GM19452 (cell line): Measurements from ENCODE around the gene NPHP4.

Experiments used
- ATAC-seq: cut with Tn5 transposase; IDR thresholded peaks from one replicate; pipeline ENCODE4 v1.9.1; 2021; ENCODE audit not compliant: unreplicated experiment

NPHP4 gene

DNA sequence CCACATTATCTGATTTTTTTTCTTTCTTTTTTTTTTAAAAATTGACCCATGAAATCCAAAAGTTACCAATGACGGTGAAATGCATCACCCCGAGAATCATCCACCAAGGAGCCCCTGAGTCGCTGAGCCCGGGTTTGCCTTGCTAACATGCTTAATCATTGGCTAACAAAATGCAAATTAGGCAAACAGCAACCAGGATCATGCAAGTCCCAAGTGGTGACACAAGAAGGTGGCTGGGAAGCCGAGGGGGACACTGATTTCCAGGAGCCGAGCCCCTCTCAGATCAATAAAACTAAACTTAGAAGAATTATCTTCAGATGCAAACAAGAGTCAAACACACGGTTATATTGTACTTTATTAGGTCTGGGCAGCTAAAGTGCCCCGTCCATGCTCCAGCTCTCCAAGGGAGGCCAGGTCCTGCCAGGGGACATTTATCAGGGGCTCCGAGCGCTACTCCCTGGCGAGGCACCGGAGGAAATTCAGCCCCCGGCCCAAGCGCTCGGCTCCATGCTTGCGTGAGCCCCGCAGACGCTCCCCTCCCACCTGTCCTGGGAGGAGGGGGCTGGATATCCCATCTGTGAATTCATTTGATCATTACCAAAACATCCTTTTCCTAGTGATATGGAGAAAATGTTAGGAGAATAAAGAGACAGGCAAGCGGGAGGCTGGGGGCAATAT, 154.1 kb downstream of the NPHP4 start:
- ATAC-seq: no peak

DNA sequence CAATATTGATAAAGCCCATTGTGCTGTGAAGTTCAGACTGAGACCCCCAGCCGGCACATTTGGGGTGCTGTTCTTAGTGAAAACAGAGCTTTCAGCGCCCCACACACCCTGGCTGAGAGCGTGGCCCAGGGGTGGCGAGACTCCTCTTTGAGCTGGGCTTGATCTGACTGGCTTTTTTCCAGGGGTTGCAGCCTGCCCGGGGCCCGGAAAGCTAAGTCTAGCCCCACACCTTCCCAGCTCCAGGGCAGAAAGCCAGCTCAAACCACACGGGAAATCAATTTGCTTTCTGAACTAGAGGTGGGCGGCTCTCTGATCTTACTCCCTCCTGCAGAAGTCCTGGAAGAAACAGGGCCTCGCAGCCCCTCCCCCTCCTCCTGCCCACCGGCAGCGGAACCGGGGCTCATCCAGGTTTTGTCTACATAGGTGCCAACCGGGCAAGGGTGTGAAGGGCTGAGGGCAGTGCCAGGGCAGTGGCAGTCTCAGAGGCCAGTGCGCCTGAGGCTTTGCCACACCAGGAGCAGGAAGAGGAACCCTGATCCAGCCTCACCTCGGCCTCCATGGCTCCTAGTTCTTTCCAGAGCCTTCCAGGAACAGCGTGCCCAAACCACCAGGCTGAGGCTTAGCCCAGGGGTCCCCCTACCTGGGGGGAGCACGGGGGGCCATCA, 155.3 kb downstream of the NPHP4 start:
- no peak for ATAC-seq

DNA sequence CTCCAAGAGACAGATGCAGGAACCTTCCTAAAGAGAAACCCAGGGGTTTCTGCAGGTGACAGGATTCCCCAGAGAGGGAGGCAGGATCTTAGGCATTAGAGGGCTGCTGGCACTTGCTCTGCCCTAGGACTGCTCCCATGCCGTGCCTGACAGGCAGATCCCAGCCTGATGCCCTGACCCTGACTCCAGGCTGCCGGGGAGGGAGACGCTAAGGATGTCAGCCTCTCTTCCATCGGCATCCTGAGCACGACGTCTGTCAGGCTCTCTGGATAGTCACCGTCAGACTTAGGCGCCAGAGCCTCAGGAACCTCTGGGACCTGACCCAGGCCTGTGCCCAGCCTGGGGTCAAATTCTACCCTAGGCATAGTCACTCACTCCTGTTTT, 157.1 kb downstream of the NPHP4 start:
- ATAC-seq: no peak

DNA sequence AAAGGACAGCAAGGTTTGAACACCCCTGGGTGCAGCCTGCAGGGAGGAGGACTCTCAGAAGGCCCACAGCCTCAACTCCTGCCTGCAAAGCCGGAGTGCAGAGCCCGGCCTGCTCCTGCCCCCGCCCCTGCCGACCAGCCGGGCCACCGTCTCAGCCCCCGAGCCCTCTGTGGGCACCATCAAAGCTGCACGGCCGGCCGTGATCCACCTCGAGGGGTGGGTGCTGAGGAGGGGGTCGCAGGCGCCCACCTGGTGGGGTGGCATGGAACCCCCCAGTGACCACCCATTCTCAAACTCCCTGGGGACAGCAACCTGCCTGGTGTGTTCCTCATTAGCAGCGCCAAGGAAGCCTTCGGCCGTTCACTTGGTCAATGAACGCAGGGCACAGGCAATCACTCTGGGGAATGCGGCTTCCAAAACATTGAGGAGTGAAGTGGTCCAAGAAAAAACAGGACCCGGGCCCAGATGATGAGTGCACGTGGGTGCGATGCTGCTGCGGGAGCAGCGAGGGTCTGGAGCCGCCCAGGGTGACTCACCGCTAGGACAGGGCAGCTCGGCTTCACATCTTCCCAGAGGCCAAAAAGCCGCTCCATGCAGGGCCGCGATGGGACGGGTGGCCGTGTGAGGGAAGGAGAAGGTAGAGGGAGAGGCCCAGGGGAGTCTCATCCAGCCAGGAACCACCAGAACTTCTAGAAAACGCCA, 157.6 kb downstream of the NPHP4 start:
- no peak for ATAC-seq

DNA sequence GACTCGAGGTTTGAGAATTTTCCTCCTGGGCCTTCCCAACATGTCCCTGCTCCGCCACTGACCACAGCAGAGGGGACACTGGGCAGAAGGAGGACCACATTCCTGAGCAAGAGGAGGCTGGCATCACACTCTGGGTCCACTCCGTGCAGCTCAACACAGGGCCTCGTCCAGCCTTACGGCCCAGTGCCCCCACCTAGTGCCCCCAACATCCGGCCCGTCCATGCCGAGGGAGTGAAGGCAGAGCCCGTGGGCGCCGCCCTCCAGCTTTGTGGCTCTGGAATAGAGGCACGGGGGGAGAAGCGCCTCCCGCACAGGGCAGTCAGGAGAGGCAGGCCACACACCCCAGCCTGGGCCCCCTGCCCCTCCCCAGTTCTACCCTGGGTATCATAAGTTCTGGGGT, 158.3 kb downstream of the NPHP4 start:
- ATAC-seq: no peak

DNA sequence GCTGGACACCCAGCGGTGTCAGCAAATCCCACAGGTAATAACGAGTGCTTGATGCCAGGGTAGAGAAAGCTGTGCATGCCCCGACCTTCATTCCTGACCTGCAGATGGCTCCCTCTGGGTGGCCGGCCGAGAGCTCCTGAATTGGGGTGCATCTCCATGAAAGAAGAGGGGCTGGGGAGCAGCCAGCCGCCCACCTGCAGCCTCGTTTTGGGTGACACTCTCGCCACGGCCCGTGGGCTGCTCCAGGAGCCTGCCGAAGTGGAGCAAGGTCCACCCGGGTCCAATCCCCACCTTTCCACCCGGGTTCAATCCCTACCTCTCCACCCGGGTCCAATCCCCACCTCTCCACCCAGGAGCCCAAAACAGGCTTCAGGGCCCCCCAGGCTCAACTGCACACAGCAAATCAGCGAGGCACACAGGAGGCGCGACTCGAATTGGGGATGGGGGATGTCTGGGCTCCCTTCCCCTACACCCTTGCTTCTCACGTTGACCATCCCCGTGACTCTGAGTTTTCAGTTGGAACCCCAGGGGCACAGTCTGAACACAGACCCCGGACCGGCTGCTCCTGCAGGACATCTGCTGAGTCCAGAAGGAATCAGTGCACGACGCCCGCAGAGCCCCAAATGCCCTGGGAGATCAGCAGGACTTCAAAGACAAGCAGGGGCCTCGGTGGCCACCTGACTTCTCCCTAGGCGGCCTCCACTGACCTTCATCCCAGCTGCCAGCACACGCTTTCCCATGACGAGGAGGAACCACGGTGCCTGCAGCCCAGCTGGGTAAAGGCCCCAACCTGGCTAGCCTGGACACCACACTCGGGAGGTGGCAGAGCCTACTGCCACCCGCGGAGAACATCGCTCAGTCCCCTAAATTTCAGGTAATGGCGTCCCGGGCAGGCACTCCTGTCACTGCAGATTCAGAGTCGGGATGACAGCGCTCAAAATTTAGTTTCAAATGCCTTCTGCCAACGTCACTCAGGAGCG, 159.0 kb downstream of the NPHP4 start:
- ATAC-seq: no peak

DNA sequence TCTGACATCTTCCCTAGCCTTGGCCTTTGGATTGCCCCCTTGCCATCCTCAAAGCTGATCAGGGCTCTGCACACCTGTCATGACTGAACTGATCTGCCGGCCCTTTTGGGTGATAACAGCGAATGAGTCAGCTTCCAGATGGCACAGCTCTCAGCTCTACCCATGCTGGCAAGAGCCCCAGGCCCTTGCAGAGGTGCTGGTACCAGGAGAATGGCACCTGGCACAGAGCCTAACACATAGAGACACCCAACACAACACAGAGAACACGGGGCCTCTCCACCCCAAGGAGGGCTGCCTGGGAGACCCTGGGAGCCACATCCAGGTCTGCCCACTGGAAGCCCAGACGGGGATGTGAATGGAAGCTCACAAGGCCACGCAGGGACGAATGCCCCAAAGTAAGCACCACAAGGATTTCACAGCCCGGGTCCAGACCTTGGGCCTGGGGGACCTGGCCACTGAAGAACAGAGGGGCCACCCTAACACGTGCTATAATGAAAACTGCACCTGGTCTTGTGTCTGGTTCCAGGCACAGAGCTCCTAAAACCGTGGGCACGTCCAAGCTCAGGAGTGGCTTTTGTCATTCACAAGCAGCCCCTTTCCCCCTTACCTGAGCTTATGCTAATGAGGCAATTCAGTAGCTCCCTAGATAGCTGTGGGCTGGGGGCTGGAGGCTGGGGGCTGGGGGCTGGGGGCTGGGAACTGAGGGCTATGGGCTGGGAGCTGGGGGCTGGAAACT, 160.5 kb downstream of the NPHP4 start:
- no peak for ATAC-seq

DNA sequence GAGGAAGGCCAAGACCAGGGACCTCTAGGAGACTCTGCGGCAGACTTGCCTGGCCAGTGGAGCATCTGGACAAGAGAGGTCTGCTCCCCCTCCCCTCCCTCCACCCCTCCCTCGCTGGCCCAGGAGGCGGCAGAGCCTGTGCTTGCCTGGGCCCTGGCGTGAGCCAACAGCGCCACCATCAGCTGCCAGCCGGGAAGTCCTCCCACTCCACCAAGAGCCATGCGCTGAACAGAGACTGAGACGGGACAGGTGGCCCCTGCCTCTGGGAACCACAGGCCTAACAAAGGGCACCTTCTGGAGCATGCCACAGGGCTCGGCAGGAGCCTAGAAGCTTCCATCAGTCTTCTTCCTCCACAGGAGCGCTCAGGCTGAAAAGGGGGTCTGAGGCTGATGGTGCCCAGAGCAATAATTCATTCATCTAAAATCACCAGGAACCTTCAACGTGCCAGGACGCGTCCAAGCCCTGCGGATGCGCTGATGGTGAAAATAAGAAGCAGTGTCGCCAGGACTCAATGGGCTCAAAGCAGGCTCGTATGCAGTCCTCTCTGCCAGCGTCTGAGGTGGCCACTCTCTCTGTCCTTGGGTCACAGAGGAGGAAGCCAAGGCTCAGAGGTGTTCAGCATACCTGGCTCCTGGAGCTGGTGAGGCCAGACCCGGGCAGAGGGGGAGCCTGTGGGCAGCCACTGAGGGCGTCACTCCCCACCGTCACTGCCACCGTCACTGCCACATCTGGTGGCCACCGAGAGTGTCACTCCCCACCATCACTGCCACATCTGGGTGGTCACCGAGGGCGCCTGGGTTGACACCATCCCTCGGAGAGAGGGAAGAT, 161.2 kb downstream of the NPHP4 start:
- ATAC-seq: no peak

DNA sequence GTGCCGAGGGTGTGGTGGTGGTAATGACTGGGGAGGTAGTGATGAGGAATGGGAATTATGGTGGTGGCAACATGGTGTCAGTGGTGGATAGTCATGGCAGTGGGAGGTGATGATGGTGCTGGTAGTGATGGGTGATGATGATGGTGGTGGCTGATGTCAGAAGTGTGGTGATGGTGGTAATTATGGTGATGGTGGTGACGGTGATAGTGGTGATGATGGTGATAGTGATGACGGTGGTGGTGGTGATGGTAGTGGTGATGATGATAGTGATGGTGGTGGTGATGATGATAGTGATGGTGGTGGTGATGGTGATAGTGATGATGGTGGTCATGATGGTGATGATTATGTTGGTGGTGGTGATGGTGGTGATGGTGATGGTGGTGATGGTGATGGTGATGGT, 162.8 kb downstream of the NPHP4 start:
- no peak for ATAC-seq

DNA sequence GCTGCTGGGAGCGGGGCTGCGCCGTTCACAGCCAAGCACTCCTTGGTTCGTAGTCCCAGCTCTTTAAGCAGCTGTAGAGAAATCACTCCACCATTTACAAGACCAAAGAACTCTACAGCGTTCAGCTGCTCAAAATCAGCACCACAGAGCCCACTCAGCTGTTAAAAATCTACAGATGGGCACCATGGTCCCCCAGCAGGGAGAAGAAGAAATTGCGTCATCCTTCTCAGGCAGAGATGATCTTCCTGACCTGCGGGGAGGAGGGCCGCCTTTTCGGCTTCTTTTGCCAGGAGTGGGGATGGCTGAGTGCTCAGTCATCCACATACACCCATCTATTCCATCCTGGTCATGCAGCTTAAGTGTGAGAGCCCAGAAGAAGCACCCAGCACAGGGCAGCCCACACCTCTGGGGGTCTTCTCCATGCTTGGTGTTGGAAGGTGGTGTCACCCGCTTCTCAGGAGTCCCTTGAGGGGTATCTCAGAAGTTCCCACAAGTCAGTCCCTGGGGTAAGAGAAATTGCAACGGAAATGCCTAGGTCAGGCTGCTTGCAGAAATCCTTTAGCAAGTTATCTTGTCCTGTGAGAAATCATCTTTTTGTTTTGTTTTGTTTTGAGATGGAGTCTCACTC, 163.8 kb downstream of the NPHP4 start:
- no peak for ATAC-seq

DNA sequence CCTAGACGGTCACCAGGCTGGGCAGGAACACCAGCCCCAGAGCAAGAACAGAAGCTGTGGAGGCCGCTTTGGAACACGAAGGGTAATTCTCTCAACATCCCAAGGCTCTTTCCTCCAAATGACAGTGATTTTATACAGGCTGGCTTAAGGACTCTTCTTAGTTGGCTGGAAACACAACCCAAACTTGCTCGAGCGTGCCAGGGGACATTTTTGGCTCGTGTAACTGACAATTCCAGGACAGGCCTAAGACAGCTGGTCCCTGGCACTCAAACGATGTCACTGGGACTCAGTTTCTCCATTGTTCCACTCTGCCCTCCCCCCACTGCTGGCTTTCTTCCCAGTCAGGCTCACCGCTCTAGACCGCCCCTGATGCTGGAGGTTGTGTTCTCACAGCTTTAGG, 164.7 kb downstream of the NPHP4 start:
- ATAC-seq: no peak

DNA sequence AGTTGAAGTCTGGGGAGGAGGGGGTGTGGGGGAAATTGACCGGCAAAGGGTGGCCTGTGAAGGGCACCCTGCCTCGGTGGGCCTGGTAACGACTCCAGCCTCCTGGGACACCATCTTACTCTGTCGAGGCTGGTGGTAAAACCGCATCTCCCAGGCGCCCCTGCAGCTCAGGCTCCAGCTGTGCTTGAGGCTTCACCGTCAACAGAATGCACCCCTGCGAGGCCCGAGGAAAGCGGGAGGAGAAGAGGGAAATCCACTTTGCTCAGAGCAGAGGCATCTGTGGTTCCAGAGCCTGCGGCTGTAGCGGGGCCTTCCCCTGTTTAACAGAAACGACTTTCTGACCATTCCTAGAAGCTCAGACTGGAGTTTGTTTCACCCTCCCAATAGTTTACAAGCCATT, 165.6 kb downstream of the NPHP4 start:
- ATAC-seq: no peak

DNA sequence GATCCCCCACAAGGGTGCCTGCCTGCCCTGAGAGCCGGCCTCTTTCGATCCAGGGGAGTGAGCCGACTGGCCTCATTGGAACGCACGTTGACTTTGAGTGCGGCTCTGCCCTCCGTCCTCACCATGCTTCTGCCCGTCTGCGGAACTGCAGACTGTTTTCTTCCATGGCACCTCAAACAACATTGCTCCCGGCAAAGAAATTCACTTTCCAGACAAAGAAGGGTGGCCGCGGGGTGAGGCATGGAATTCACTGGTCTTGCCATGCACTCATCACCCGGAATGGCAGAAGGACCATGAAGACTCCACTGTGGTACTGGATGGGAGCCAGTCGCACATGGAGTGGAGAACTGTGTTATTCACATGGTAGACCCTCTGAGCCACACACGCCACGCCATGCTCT, 169.5 kb downstream of the NPHP4 start:
- no peak for ATAC-seq

DNA sequence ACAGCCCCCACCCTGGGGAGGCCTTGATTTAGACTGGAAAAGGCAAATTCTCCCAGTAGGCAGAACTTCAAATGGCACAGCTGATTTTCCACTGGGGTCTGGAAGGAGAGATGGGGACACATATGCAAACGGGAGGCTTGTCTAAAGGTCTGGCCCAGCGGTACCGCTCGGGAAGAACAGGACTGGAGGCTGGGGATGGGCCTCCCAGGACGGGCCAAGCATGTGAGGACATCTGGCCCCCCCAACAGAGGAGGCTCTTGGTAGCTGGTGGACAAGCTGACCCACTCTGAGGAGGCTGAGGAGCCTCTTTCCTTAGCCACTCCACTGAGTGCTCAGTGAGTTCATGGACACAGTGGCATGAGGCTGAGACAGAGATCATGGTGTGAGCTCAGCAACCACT, 170.0 kb downstream of the NPHP4 start:
- no peak for ATAC-seq

DNA sequence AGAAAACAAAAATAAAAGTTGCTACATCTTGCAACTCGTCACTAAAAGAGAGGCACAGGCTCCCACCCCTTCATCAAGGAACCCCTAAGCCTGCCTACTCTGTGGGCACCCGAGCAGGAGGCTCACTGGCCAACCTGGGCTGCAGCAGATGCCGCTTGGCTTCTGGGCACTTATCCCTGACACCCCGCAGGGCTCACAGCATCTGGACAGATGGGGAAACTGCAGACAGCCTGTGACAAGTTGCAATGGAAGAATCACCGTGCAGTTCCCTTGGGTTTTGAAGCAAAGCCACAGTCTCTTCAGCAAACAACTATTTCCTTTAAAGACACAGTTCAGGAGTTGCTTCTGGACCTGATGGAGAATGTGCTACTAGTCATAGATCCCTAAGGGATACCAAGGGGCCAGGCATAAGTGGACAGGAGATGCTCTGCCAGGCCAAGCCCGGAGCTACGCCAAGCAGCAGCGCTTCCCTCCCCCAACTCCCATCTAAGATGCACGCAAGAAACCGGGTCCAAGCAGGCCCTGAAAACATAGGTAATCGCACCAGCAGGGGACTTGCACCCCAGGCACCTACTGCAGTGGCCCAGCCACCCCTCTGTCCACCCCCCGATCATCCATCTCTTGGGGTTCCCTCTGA, 170.6 kb downstream of the NPHP4 start:
- no peak for ATAC-seq

DNA sequence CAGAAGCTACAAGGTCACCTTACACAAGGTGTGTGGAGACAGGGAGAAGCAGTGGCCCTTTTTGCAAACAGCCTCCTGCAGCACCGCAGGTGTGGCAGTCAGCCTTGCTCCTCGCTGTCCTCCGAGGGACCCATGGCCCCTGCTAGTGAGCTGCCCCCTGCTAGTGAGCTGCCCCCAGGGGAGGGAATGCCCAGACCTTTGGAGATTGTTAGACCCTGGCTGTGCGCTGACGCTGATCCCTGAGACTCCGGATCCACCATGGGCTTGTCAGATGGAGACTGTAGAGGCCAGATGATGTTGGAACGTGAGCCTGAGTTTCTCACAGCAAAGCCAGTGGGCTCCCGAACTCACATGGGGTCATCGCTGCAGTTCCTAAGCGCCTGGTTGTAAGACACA, 172.2 kb downstream of the NPHP4 start:
- ATAC-seq: no peak

DNA sequence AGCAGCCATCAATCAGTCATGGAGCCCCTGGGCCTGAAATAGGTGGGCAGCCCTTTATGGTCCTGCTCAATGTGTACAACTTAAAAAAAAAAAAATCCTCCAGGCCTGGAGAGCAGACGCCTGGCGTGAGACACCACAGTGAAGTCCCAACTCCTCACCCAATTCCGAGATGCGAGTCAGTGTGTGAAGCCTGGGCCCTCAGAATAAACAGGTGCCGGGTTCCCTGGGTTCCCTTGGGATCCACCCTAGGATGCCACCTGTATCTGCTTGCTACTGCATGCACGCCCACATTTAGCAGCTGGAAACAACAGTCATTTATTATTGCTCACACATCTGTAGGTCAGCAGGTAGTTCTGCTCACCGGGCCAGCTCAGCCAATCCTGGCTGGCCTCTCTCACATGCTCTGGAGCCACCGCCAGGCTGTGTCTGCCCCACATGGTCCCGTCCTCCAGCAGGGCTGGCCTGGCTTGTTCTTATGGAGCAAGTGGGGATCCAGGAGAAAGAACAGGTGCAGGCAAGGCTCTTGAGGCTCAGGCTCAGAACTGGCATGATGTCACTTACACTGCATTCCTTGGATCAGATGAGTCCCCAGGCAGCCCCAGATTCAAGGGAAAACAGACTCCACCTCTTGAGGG, 172.7 kb downstream of the NPHP4 start:
- no peak for ATAC-seq

DNA sequence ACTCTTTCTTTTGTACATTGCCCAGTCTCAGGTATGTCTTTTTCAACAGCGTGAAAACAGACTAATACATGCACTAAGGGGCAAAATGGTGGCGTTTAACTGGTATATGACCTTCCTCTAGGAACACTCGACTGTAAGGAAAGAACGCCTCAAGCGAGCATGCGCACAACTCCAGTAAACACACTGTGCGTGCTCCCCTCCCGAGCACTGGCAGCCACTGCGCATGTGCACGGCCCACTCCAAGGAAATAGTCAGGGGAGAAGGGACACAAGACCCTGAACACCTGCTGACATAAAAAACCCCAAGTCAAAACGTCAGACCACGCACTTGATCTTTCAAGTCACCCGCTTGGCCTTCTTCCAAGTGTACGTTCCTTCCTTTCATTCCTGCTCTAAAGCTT, 173.5 kb downstream of the NPHP4 start:
- ATAC-seq: no peak
